PC-3 (cell line): ENCODE results near the gene PARVA. TPM values are rescaled to one million over a fixed set of nuclear protein-coding genes. Genes with fewer than 3 reads are reported as not detected.

Source experiments
- ATAC-seq: fragments of 200-7000 bp; cut with Tn5 transposase; 2 replicates; pipeline ENCODE4 v1.9.1; 2020; ENCODE audit warnings: mild to moderate bottlenecking, moderate library complexity
- BruUV-seq: library from RNA; stranded (reverse); fragments of 400-500 nt; replicated peaks from 2 replicates; lab custom pipeline; 2021; lab: Mats Ljungman, UMichigan
- CTCF ChIA-PET: fragments of 300-600 bp; sonication (Branson Sonifier 250); formaldehyde crosslinking; loops from one replicate; lab custom pipeline; 2022; ENCODE audit warnings: antibody characterized with exemption; lab: Charles Lee
- POLR2A ChIA-PET: fragments of 300-600 bp; sonication (Branson Sonifier 250); formaldehyde crosslinking; loops from one replicate; lab custom pipeline; 2022; ENCODE audit warnings: antibody characterized with exemption; ENCODE audit not compliant: unreplicated experiment; lab: Charles Lee
- DNase-seq: peaks from one replicate; pipeline ENCODE4 v3.0.0-alpha.2; 2015
- H2AFZ ChIP-seq: fragments of 300-600 bp; sonication (generic); 2 replicates; pipeline ENCODE4 v1.6.0; 2016; ENCODE audit warnings: antibody characterized with exemption, low read length
- H3F3A ChIP-seq: fragments of 300-600 bp; sonication (generic); one replicate; pipeline ENCODE4 v1.6.0; 2017; ENCODE audit warnings: antibody characterized with exemption, low read length, control low read depth, mild to moderate bottlenecking; ENCODE audit not compliant: unreplicated experiment
- H3K27ac ChIP-seq: fragments of 300-600 bp; sonication (generic); 2 replicates; pipeline ENCODE4 v1.5.1; 2016; ENCODE audit warnings: mild to moderate bottlenecking, low read length
- H3K27me3 ChIP-seq: fragments of 300-600 bp; sonication (generic); 2 replicates; pipeline ENCODE4 v1.6.1; 2016; ENCODE audit warnings: low read length, mixed read lengths
- H3K36me3 ChIP-seq: fragments of 300-600 bp; sonication (generic); 2 replicates; pipeline ENCODE4 v1.6.1; 2016; ENCODE audit warnings: low read depth, mixed run types, low read length, mixed read lengths
- H3K4me1 ChIP-seq: fragments of 300-600 bp; sonication (generic); 2 replicates; pipeline ENCODE4 v1.5.1; 2016; ENCODE audit warnings: low read length; ENCODE audit not compliant: insufficient read depth
- H3K4me2 ChIP-seq: fragments of 300-600 bp; sonication (generic); 2 replicates; pipeline ENCODE4 v1.6.0; 2016; ENCODE audit warnings: low read length
- H3K4me3 ChIP-seq: fragments of 300-600 bp; sonication (generic); 2 replicates; pipeline ENCODE4 v1.5.1; 2016; ENCODE audit warnings: mild to moderate bottlenecking, low read length, mixed read lengths
- H3K79me2 ChIP-seq: fragments of 300-600 bp; sonication (generic); 2 replicates; pipeline ENCODE4 v1.6.1; 2017; ENCODE audit warnings: low read length, mixed read lengths
- H3K9ac ChIP-seq: fragments of 300-600 bp; sonication (generic); 2 replicates; pipeline ENCODE4 v1.6.0; 2016; ENCODE audit warnings: mild to moderate bottlenecking, low read length
- H3K9me2 ChIP-seq: fragments of 300-600 bp; sonication (generic); replicated peaks from 2 replicates; pipeline ENCODE4 v1.6.1; 2016; ENCODE audit warnings: mixed run types, low read length, mixed read lengths
- H3K9me3 ChIP-seq: fragments of 300-600 bp; sonication (generic); 2 replicates; pipeline ENCODE4 v1.6.1; 2016; ENCODE audit warnings: low read length, mixed read lengths
- H4K20me1 ChIP-seq: fragments of 300-600 bp; sonication (generic); 2 replicates; pipeline ENCODE4 v1.6.1; 2016; ENCODE audit warnings: low read length, mixed read lengths
- EZH2 ChIP-seq: fragments of 300-600 bp; sonication (generic); IDR thresholded peaks from one replicate; pipeline ENCODE4 v1.6.1; 2017; ENCODE audit warnings: antibody characterized with exemption, mild to moderate bottlenecking, low read length; ENCODE audit not compliant: unreplicated experiment
- EZH2phosphoT487 ChIP-seq: fragments of 300-600 bp; sonication (generic); IDR thresholded peaks from 2 replicates; pipeline ENCODE4 v1.6.1; 2018; ENCODE audit warnings: mild to moderate bottlenecking, antibody characterized with exemption, low read length, borderline replicate concordance
- intact Hi-C: fragments of 100-400 bp; cut with micrococcal nuclease; formaldehyde crosslinking; loops from 2 replicates; pipeline ENCODE4 v1.9.0; 2023
- total RNA-seq: library from RNA; depleted of rRNA; stranded (reverse); fragments of >200 nt; gene quantifications from 2 replicates; pipeline ENCODE4 v1.2.3, GENCODE V29; 2014
- TF ChIP-seq, protein P1 (sequence below): fragments of 300-600 bp; sonication (generic); conservative IDR thresholded peaks from 2 replicates; pipeline ENCODE4 v1.5.1; 2017; ENCODE audit warnings: antibody characterized with exemption, low read depth, mild to moderate bottlenecking, low read length

The PARVA gene
- total RNA-seq, 1 experiment from 2014 or later: 13.5 TPM

- no peaks in the 10 kb centered on the region for H3K9me3 ChIP-seq
- intact Hi-C loops: no loop called here
- ChIA-PET POLR2A (no interaction called here), CTCF (no interaction called here)
- H2AFZ ChIP-seq: no peak overlapping the region
- H4K20me1 ChIP-seq: no peaks in the 10 kb centered on the region
- no peaks in the 10 kb centered on the region for H3K79me2 ChIP-seq
- no peak overlapping the region for H3K4me3 ChIP-seq
- H3K4me2 ChIP-seq: no peak overlapping the region
- no peaks in the 10 kb centered on the region for H3K27me3 ChIP-seq
- TF ChIP-seq, protein P1, sequence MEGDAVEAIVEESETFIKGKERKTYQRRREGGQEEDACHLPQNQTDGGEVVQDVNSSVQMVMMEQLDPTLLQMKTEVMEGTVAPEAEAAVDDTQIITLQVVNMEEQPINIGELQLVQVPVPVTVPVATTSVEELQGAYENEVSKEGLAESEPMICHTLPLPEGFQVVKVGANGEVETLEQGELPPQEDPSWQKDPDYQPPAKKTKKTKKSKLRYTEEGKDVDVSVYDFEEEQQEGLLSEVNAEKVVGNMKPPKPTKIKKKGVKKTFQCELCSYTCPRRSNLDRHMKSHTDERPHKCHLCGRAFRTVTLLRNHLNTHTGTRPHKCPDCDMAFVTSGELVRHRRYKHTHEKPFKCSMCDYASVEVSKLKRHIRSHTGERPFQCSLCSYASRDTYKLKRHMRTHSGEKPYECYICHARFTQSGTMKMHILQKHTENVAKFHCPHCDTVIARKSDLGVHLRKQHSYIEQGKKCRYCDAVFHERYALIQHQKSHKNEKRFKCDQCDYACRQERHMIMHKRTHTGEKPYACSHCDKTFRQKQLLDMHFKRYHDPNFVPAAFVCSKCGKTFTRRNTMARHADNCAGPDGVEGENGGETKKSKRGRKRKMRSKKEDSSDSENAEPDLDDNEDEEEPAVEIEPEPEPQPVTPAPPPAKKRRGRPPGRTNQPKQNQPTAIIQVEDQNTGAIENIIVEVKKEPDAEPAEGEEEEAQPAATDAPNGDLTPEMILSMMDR: no peak
- TF ChIP-seq EZH2phosphoT487 (no peak), EZH2 (no peak)
- no peaks in the 10 kb centered on the region for H3K4me1 ChIP-seq
- H3K27ac ChIP-seq: no peak overlapping the region
- DNase-seq: no peak
- no peak overlapping the region for H3K9ac ChIP-seq
- BruUV-seq: no TSS peak
- H3K9me2 ChIP-seq: no peaks in the 10 kb centered on the region
- no peak for ATAC-seq
- H3K36me3 ChIP-seq: no peaks in the 10 kb centered on the region
- H3F3A ChIP-seq: no peaks in the 10 kb centered on the region
These were observed 134.8 kb downstream of the PARVA start for GRCh38 chr11:12512132-12512531.

- H3K4me1 ChIP-seq: no peaks in the 10 kb centered on the region
- no peak overlapping the region for H3K9ac ChIP-seq
- no peaks in the 10 kb centered on the region for H4K20me1 ChIP-seq
- no TSS peak for BruUV-seq
- ChIA-PET CTCF (no interaction called here), POLR2A (no interaction called here)
- TF ChIP-seq, protein P1: no peak
- TF ChIP-seq EZH2phosphoT487: no peak
- TF ChIP-seq EZH2: no peak
- H3K4me3 ChIP-seq: no peak overlapping the region
- no peak overlapping the region for H3K4me2 ChIP-seq
- no peak overlapping the region for H3K27ac ChIP-seq
- DNase-seq (no peak), ATAC-seq (no peak)
- H3K9me2 ChIP-seq: no peaks in the 10 kb centered on the region
- intact Hi-C loops: no loop called here
- no peaks in the 10 kb centered on the region for H3F3A ChIP-seq
- no peaks in the 10 kb centered on the region for H3K9me3 ChIP-seq
- H3K36me3 ChIP-seq: no peaks in the 10 kb centered on the region
- H2AFZ ChIP-seq: no peak overlapping the region
- no peaks in the 10 kb centered on the region for H3K27me3 ChIP-seq
- no peaks in the 10 kb centered on the region for H3K79me2 ChIP-seq
These were observed 135.5 kb downstream of the PARVA start for GRCh38 chr11:12512826-12513395.

DNA sequence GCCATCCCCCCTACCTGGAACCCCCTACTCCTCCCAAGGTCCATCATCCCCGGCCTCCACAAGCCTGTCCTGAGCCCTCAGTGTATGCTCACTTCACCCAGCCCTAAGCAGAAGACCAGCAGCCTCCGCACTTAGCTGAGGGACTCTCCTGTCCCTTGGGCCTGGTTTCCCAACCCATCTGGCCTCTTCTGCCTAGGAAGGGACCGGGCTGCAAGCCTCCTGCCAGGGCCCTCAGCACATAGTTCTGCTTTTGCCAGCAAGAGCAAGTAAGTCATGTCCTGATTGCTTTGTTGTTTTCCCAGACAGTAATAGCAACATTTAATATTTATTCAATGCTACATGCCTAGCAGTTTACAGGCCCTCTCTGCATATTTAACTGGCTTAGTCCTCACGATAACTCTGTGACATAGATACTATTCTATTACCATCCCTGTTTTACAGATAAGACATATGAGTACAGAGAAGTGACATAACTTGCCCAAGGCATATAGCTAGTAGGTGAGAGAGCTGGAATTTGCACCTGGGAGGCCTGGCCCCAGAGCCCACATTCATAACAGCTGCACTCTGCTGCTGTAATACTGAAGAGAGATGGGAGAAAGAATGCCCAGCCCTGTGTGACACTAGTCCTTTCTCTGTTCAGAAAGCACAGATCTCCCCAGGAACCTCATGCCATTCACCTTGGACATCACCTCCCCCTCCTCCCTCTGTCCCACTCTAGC is 139.2 kb downstream of the PARVA start:
- H3K36me3 ChIP-seq: no peaks in the 10 kb centered on the region
- no peaks in the 10 kb centered on the region for H3K9me3 ChIP-seq
- no peaks in the 10 kb centered on the region for H3K79me2 ChIP-seq
- TF ChIP-seq EZH2 (no peak), EZH2phosphoT487 (no peak)
- TF ChIP-seq, protein P1: no peak
- H3F3A ChIP-seq: no peaks in the 10 kb centered on the region
- no peak overlapping the region for H3K4me2 ChIP-seq
- intact Hi-C loops: no loop called here
- H4K20me1 ChIP-seq: no peaks in the 10 kb centered on the region
- no peak overlapping the region for H3K27ac ChIP-seq
- no peaks in the 10 kb centered on the region for H3K9me2 ChIP-seq
- H3K4me3 ChIP-seq: no peak overlapping the region
- no peak overlapping the region for H3K9ac ChIP-seq
- ChIA-PET CTCF (interaction anchor here (0.6 kb wide), 1 partner anchor 372 kb away, joined by 3 read pairs; no protein-coding TSS in a partner anchor), POLR2A (no interaction called here)
- no peak for DNase-seq
- no peak overlapping the region for H2AFZ ChIP-seq
- BruUV-seq: no TSS peak
- ATAC-seq: no peak
- no peaks in the 10 kb centered on the region for H3K27me3 ChIP-seq
- H3K4me1 ChIP-seq: no peaks in the 10 kb centered on the region
